NCI-H2107 (cell line): Measurements from ENCODE around the gene DLGAP1.
"Not testable (repeated sequence)": the region's sequence is repeated elsewhere in the genome, so short reads cannot be mapped to it uniquely, and the experiment has no call there.

Experiments
- DNase-seq: peaks from one replicate; lab custom pipeline; 2025; lab: John Stamatoyannopoulos, UW

DLGAP1 gene

GRCh38 chr18:3655254-3656050 is 799.7 kb downstream of the DLGAP1 start:
- DNase-seq, result no peak

GRCh38 chr18:3654442-3655253 is 800.5 kb downstream of the DLGAP1 start:
- no peak for DNase-seq

GRCh38 chr18:3653851-3654441 is 801.2 kb downstream of the DLGAP1 start:
- no peak for DNase-seq

- DNase-seq, result no peak
Measured at GRCh38 chr18:3653263-3653850, 801.8 kb downstream of the DLGAP1 start.

GRCh38 chr18:3652380-3653262 is 802.5 kb downstream of the DLGAP1 start:
- no peak for DNase-seq

- DNase-seq, result no peak
Measured at GRCh38 chr18:3651266-3651665, 803.8 kb downstream of the DLGAP1 start.

GRCh38 chr18:3650521-3651042 is 804.5 kb downstream of the DLGAP1 start:
- not testable (repeated sequence) for DNase-seq

- DNase-seq, result no peak
Measured at GRCh38 chr18:3649633-3650426, 805.3 kb downstream of the DLGAP1 start.

GRCh38 chr18:3649135-3649632 is 805.9 kb downstream of the DLGAP1 start:
- no peak for DNase-seq

GRCh38 chr18:3648641-3649040 is 806.5 kb downstream of the DLGAP1 start:
- DNase-seq, result no peak

GRCh38 chr18:3648200-3648599 is 806.9 kb downstream of the DLGAP1 start:
- DNase-seq, result no peak

GRCh38 chr18:3647636-3648035 is 807.5 kb downstream of the DLGAP1 start:
- DNase-seq, result no peak

GRCh38 chr18:3645384-3646156 is 809.5 kb downstream of the DLGAP1 start:
- DNase-seq, result no peak

- DNase-seq, result no peak
Measured at GRCh38 chr18:3634250-3634939, 820.7 kb downstream of the DLGAP1 start.

- DNase-seq, result no peak
Measured at GRCh38 chr18:3631887-3632286, 823.2 kb downstream of the DLGAP1 start.

- DNase-seq, result no peak
Measured at GRCh38 chr18:3626929-3627458, 828.1 kb downstream of the DLGAP1 start.

- DNase-seq, result no peak
Measured at GRCh38 chr18:3625742-3626091, 829.4 kb downstream of the DLGAP1 start.

GRCh38 chr18:3624935-3625741 is 830.0 kb downstream of the DLGAP1 start:
- DNase-seq, result no peak
